ENCODE measurements around the gene CNOT1. TPM values are rescaled to one million over a fixed set of nuclear protein-coding genes. Genes with fewer than 3 reads are reported as not detected.

The CNOT1 gene
- total RNA-seq, 6 donors from 2014 or later = 78.9 to 158 (median 151) TPM

DNA sequence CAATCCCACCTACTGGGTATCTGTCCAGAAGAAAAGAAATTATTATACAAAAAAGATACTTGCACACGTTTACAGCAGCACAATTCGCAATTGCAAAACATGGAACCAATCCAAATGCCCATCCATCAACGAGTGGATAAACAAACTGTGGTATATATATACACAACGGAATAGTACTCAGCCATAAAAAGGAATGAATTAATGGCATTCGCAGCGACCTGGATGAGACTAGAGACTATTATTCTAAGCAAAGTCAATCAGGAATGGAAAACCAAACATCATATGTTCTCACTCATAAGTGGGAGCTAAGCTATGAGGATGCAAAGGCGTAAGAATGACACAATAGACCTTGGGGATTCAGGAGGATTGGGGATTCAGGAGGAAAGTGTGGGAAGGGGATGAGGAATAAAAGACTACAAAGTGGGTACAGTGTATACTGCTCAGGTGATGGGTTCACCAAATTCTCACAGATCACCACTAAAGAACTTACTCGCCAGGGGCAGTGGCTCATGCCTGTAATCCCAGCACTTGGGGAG, 21.0 kb downstream of the CNOT1 start:
- ATAC-seq (ENCODE audit: low FRiP score in 2 of 2) (no peak), DNase-seq (no peak)
- Histone ChIP-seq H3K9me3 (no peaks in the 10 kb centered on the region), H3K36me3 (peaks cover 0 to 20% (median 4%) of the 10 kb centered on the region in 4 donors), H3K4me3 (no peak overlapping the region), H3K27me3 (no peaks in the 10 kb centered on the region), H3K27ac (no peak overlapping the region), H3K4me1 (peaks cover 3 to 14% (median 7%) of the 10 kb centered on the region in 4 donors)
- WGBS, 2 donors = 67 to 75% methylated on average over 8 of the region's 8 CpGs
- no peak for TF ChIP-seq POLR2AphosphoS5 (IDR thresholded peaks at IDR 0.05)
- TF ChIP-seq, protein P1, sequence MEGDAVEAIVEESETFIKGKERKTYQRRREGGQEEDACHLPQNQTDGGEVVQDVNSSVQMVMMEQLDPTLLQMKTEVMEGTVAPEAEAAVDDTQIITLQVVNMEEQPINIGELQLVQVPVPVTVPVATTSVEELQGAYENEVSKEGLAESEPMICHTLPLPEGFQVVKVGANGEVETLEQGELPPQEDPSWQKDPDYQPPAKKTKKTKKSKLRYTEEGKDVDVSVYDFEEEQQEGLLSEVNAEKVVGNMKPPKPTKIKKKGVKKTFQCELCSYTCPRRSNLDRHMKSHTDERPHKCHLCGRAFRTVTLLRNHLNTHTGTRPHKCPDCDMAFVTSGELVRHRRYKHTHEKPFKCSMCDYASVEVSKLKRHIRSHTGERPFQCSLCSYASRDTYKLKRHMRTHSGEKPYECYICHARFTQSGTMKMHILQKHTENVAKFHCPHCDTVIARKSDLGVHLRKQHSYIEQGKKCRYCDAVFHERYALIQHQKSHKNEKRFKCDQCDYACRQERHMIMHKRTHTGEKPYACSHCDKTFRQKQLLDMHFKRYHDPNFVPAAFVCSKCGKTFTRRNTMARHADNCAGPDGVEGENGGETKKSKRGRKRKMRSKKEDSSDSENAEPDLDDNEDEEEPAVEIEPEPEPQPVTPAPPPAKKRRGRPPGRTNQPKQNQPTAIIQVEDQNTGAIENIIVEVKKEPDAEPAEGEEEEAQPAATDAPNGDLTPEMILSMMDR (IDR thresholded peaks at IDR 0.05) = no peak
- TF ChIP-seq POLR2A (IDR thresholded peaks at IDR 0.05) = no peak
- no peak for TF ChIP-seq EP300 (IDR thresholded peaks at IDR 0.05)

DNA sequence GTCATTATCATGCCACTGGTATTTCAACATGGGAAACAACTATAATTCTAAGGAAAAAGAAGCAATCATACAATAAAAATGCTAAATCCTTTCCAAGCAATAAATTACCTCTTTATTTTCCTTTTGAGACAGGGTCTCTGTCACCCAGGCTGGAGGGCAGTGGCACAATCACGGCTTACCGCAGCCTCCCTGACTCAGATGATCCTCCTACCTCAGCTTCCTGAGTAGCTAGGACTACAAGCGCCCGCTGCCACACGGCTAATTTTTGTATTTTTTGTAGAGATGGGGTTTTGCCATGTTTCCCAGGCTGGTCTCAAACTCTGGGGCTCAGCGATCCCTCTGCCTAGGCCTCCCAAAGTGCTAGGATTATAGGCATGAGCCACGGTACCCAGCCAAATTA, 24.1 kb downstream of the CNOT1 start:
- 90 to 95% methylated on average over 7 of the region's 7 CpGs for WGBS, 2 donors
- Histone ChIP-seq H3K4me1 (peaks cover 3 to 15% (median 10%) of the 10 kb centered on the region in 4 donors), H3K27me3 (no peaks in the 10 kb centered on the region), H3K27ac (no peak overlapping the region), H3K9me3 (no peaks in the 10 kb centered on the region), H3K36me3 (peaks cover 0 to 14% (median 2%) of the 10 kb centered on the region in 4 donors), H3K4me3 (no peak overlapping the region)
- DNase-seq (no peak), ATAC-seq (ENCODE audit: low FRiP score in 2 of 2) (no peak)
- TF ChIP-seq, protein P1 (IDR thresholded peaks at IDR 0.05) = no peak
- no peak for TF ChIP-seq POLR2AphosphoS5 (IDR thresholded peaks at IDR 0.05)
- TF ChIP-seq EP300 (IDR thresholded peaks at IDR 0.05) = no peak
- no peak for TF ChIP-seq POLR2A (IDR thresholded peaks at IDR 0.05)

DNA sequence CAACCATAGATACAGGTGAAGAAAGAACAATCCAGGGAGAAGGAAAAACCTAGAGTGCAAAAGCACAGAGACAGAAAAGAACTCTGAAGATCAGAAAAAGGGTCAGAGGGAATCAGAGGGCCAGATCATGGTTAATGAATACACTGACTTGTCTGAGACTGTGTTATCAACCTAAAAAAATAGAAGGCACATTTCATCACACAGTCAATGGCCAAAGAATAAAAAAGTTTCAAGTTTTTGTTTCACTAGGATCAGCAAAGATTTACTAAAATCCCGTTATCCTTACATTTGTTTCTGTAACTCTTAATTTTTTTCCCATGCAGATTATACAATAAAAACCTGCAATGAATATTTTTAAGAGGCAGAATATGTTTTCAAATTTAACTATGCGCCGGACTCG, 38.5 kb downstream of the CNOT1 start:
- no peak for ATAC-seq (ENCODE audit: low FRiP score in 2 of 2)
- no peaks in the 10 kb centered on the region for H3K9me3 ChIP-seq
- 48 to 54% methylated on average over 4 of the region's 4 CpGs for WGBS, 2 donors
- H3K4me3 ChIP-seq = no peak overlapping the region
- no peak overlapping the region for H3K27ac ChIP-seq
- no peak for DNase-seq
- H3K4me1 ChIP-seq = no peaks in the 10 kb centered on the region
- peaks cover 19 to 94% (median 39%) of the 10 kb centered on the region in 4 donors for H3K36me3 ChIP-seq
- no peaks in the 10 kb centered on the region for H3K27me3 ChIP-seq
- TF ChIP-seq POLR2A (IDR thresholded peaks at IDR 0.05) (no peak), POLR2AphosphoS5 (IDR thresholded peaks at IDR 0.05) (no peak), EP300 (IDR thresholded peaks at IDR 0.05) (no peak)
- TF ChIP-seq, protein P1 (IDR thresholded peaks at IDR 0.05) = no peak

DNA sequence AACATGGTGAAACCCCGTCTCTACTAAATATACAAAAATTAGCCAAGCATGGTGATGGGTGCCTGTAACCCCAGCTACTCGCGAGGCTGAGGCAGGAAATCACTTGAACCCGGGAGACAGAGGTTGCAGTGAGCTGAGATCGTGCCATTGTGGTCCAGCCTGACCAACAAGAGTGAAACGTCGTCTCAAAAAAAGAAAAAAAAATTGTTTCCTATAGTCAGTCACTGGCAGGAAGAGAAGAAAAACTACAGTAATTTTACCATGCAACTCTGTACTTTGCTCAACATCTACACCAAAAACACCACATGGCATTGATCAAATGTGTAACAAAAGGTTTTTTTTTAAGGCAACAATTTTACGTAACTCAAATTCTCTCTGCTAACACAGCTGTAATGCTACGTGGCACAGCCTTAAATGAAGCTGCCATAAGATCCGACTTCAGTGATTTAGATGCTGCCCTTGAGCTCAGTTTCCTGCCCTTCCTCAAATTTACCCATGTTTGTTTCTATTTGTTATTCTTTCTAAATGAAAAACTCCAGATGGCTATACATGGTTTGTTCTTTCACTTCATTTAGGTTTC, 40.2 kb downstream of the CNOT1 start:
- H3K36me3 ChIP-seq = peaks cover 29 to 96% (median 47%) of the 10 kb centered on the region in 4 donors
- ATAC-seq (ENCODE audit: low FRiP score in 2 of 2) (no peak), DNase-seq (no peak)
- no peak overlapping the region for H3K4me3 ChIP-seq
- 72 to 79% methylated on average over 10 of the region's 10 CpGs for WGBS, 2 donors
- H3K27me3 ChIP-seq = no peaks in the 10 kb centered on the region
- no peak overlapping the region for H3K27ac ChIP-seq
- H3K9me3 ChIP-seq = no peaks in the 10 kb centered on the region
- no peaks in the 10 kb centered on the region for H3K4me1 ChIP-seq
- no peak for TF ChIP-seq POLR2A (IDR thresholded peaks at IDR 0.05)
- TF ChIP-seq, protein P1 (IDR thresholded peaks at IDR 0.05) = no peak
- no peak for TF ChIP-seq POLR2AphosphoS5 (IDR thresholded peaks at IDR 0.05)
- no peak for TF ChIP-seq EP300 (IDR thresholded peaks at IDR 0.05)

DNA sequence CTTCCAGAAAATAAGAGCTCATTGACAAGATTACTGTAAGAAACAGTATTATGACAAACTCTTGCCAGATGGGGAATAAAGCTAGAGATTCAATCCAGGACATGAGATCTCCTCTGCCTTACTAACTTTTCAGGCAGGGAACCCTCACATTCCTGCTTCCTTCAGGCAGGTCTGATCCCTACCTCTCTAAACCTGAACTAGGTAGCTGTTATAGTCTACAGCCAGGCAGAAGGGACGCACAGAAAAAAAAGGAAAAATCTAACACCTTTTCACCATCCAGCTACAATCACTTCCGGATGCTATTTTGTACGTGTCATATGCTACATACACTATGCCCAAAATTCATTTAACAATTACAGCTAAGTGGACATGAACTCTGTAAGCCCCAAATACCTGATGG, 41.2 kb downstream of the CNOT1 start:
- WGBS, 2 donors = 93 to 98% methylated on average over 3 of the region's 3 CpGs
- DNase-seq = no peak

More for the DNA sequence above, 41.2 kb downstream of the CNOT1 start:
- Histone ChIP-seq H3K9me3 (no peaks in the 10 kb centered on the region), H3K27ac (no peak overlapping the region), H3K4me3 (no peak overlapping the region), H3K36me3 (peaks cover 29 to 96% (median 56%) of the 10 kb centered on the region in 4 donors), H3K27me3 (no peaks in the 10 kb centered on the region), H3K4me1 (no peaks in the 10 kb centered on the region)
- TF ChIP-seq EP300 (IDR thresholded peaks at IDR 0.05) = no peak
- TF ChIP-seq POLR2A (IDR thresholded peaks at IDR 0.05) = no peak
- TF ChIP-seq, protein P1 (IDR thresholded peaks at IDR 0.05) = no peak
- no peak for TF ChIP-seq POLR2AphosphoS5 (IDR thresholded peaks at IDR 0.05)
- ATAC-seq (ENCODE audit: low FRiP score in 2 of 2) = no peak

Measured in upper lobe of left lung (tissue), 6 donors.